Upper lobe of left lung (tissue), 6 donors: ENCODE data around the gene NDNF. TPM values are rescaled to one million over a fixed set of nuclear protein-coding genes. Genes with fewer than 3 reads are reported as not detected.

Source experiments
- ATAC-seq, 2 donors: fragments of 200-7000 bp; cut with Tn5 transposase; one replicate each; pipeline ENCODE4 v1.9.1; 2022; ENCODE audit warnings: mild to moderate bottlenecking in 2 of 2, moderate library complexity in 2 of 2; ENCODE audit not compliant: low FRiP score in 2 of 2
- DNase-seq, 2 donors: peaks; one replicate each; pipeline ENCODE4 v3.0.0-alpha.2; 2019 to 2020
- H3K27ac ChIP-seq, 4 donors: fragments of 200-600 bp; sonication (generic); one replicate each; pipeline ENCODE4 v1.5.1; 2016 to 2019
- H3K27me3 ChIP-seq, 4 donors: fragments of 200-600 bp; sonication (generic); one replicate each; pipeline ENCODE4 v1.5.1; 2017 to 2019
- H3K36me3 ChIP-seq, 4 donors: fragments of 200-600 bp; sonication (generic); one replicate each; pipeline ENCODE4 v1.5.1; 2016 to 2019
- H3K4me1 ChIP-seq, 4 donors: fragments of 200-600 bp; sonication (generic); one replicate each; pipeline ENCODE4 v1.5.1; 2018 to 2019
- H3K4me3 ChIP-seq, 4 donors: fragments of 200-600 bp; sonication (generic); one replicate each; pipeline ENCODE4 v1.5.1; 2017 to 2019; ENCODE audit warnings: mild to moderate bottlenecking in 2 of 4, moderate library complexity in 1 of 4
- H3K9me3 ChIP-seq, 4 donors: fragments of 200-600 bp; sonication (generic); one replicate each; pipeline ENCODE4 v1.5.1; 2018 to 2019
- CTCF ChIP-seq, 6 experiments: fragments of 450-650 bp in 4 of 6; fragments of 200-600 bp in 2 of 6; sonication (generic) in 2 of 6; IDR thresholded peaks; one replicate each; pipeline ENCODE4 v1.5.1; 2016 to 2019; ENCODE audit warnings: antibody characterized with exemption in 6 of 6
- EP300 ChIP-seq, 4 donors: sonication (generic); formaldehyde crosslinking; IDR thresholded peaks; one replicate each; pipeline ENCODE4 v1.5.1; 2017; ENCODE audit warnings: antibody characterized with exemption in 4 of 4, control low read depth in 2 of 4
- POLR2A ChIP-seq, 4 donors: fragments of 450-650 bp; IDR thresholded peaks; one replicate each; pipeline ENCODE4 v1.5.1; 2016 to 2017; ENCODE audit warnings: antibody characterized with exemption in 4 of 4, mild to moderate bottlenecking in 2 of 4
- POLR2AphosphoS5 ChIP-seq, 2 donors: sonication (generic); formaldehyde crosslinking; IDR thresholded peaks; one replicate each; pipeline ENCODE4 v1.5.1; 2017; ENCODE audit warnings: antibody characterized with exemption in 2 of 2
- WGBS, 2 donors: methylation state at CpG; one replicate each; pipeline ENCODE4 v1.1.5; 2017 to 2018; 5-methylcytosine and 5-hydroxymethylcytosine counted together
- total RNA-seq, 6 donors: library from RNA; depleted of rRNA in 4 of 6; stranded (reverse); fragments of >200 nt in 4 of 6; gene quantifications; one replicate each; pipeline versions ENCODE4 v1.1.0 to v1.2.1, GENCODE V29; 2016 to 2021
- donor health status: DM: no; HTN: no; CAD: no; lungs with moderate emphysema.
- donor health status: DM: no; HTN: yes; CAD: no; lungs with severe emphysema.

Gene NDNF
- total RNA-seq, 6 donors from 2014 or later: 52.4 to 180 (median 129) TPM

GRCh38 chr4:121015421-121015820, 56.9 kb downstream of the NDNF start:
- no peak for TF ChIP-seq EP300 (IDR thresholded peaks at IDR 0.05)
- TF ChIP-seq POLR2AphosphoS5 (IDR thresholded peaks at IDR 0.05): no peak
- TF ChIP-seq POLR2A (IDR thresholded peaks at IDR 0.05): no peak
- TF ChIP-seq CTCF (IDR thresholded peaks at IDR 0.05): no peak
- Histone ChIP-seq H3K27me3 (no peaks in the 10 kb centered on the region), H3K9me3 (no peaks in the 10 kb centered on the region), H3K4me1 (no peaks in the 10 kb centered on the region), H3K27ac (no peak overlapping the region), H3K36me3 (no peaks in the 10 kb centered on the region), H3K4me3 (no peak overlapping the region)
- ATAC-seq: no peak
- WGBS, 2 donors: 68 to 94% methylated on average over 1 of the region's 1 CpG
- no peak for DNase-seq

- Histone ChIP-seq H3K9me3 (no peaks in the 10 kb centered on the region), H3K27me3 (no peaks in the 10 kb centered on the region), H3K4me3 (no peak overlapping the region), H3K36me3 (no peaks in the 10 kb centered on the region), H3K4me1 (no peaks in the 10 kb centered on the region), H3K27ac (no peak overlapping the region)
- TF ChIP-seq POLR2A (IDR thresholded peaks at IDR 0.05) (no peak), CTCF (IDR thresholded peaks at IDR 0.05) (no peak), EP300 (IDR thresholded peaks at IDR 0.05) (no peak), POLR2AphosphoS5 (IDR thresholded peaks at IDR 0.05) (no peak)
- ATAC-seq: no peak
- WGBS, 2 donors: 72% methylated on average over 1 of the region's 1 CpG
- DNase-seq: no peak
Observed at GRCh38 chr4:121014544-121014943, 57.8 kb downstream of the NDNF start.

GRCh38 chr4:121011780-121012340, 60.5 kb downstream of the NDNF start:
- TF ChIP-seq EP300 (IDR thresholded peaks at IDR 0.05) (no peak), POLR2AphosphoS5 (IDR thresholded peaks at IDR 0.05) (no peak), POLR2A (IDR thresholded peaks at IDR 0.05) (no peak), CTCF (IDR thresholded peaks at IDR 0.05) (no peak)

DNA sequence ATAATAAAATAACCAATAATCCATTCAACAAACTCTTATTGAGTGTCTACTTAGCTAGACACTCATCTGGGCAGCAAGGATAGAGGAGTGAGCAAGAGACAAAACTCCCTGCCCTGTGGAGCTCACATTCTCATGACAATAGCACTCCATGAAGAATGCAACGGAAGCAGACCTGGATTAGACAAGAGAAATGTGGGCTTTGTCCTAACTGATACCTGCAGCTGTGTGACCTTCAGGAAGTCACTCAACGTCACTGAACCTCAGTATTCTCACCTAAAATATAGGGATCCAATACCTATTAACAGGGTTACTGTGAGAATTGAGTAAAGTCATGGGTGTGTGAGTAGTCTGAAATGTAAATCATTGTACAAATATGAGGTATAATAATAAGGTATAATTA, 61.2 kb downstream of the NDNF start:
- no peaks in the 10 kb centered on the region for H3K4me1 ChIP-seq
- no peak for ATAC-seq
- H3K9me3 ChIP-seq: no peaks in the 10 kb centered on the region
- 88 to 89% methylated on average over 2 of the region's 2 CpGs for WGBS, 2 donors
- H3K4me3 ChIP-seq: no peak overlapping the region
- no peaks in the 10 kb centered on the region for H3K27me3 ChIP-seq
- TF ChIP-seq POLR2AphosphoS5 (IDR thresholded peaks at IDR 0.05) (no peak), POLR2A (IDR thresholded peaks at IDR 0.05) (no peak), EP300 (IDR thresholded peaks at IDR 0.05) (no peak), CTCF (IDR thresholded peaks at IDR 0.05) (no peak)
- no peaks in the 10 kb centered on the region for H3K36me3 ChIP-seq
- H3K27ac ChIP-seq: no peak overlapping the region
- no peak for DNase-seq

More at GRCh38 chr4:121011780-121012340, 60.5 kb downstream of the NDNF start:
- no peaks in the 10 kb centered on the region for H3K9me3 ChIP-seq
- WGBS, 2 donors: 87 to 91% methylated on average over 1 of the region's 1 CpG
- no peak for DNase-seq
- no peaks in the 10 kb centered on the region for H3K4me1 ChIP-seq
- H3K27ac ChIP-seq: no peak overlapping the region
- no peaks in the 10 kb centered on the region for H3K27me3 ChIP-seq
- no peaks in the 10 kb centered on the region for H3K36me3 ChIP-seq
- no peak for ATAC-seq
- no peak overlapping the region for H3K4me3 ChIP-seq
